SK-N-SH treated with all-trans-retinoic acid at 6 μM for 48 hours (cell line): ENCODE measurements around the gene XDH.

Experiments
- BACH2 ChIP-seq: fragments of 250-450 bp; sonication (Bioruptor Pico); IDR thresholded peaks from 2 replicates; pipeline ENCODE4 v1.9.0; 2021; ENCODE audit warnings: mild to moderate bottlenecking, borderline replicate concordance
- GLIS3 ChIP-seq: fragments of 250-450 bp; sonication (Bioruptor Pico); IDR thresholded peaks from 2 replicates; pipeline ENCODE4 v1.5.0; 2020; ENCODE audit warnings: mild to moderate bottlenecking, moderate library complexity
- ISL1 ChIP-seq: fragments of 250-450 bp; sonication (Bioruptor Pico); IDR thresholded peaks from 2 replicates; pipeline ENCODE4 v2.1.2; 2022; ENCODE audit warnings: mild to moderate bottlenecking, moderate library complexity
- TSHZ2 ChIP-seq: fragments of 250-450 bp; sonication (Bioruptor Pico); IDR thresholded peaks from 2 replicates; pipeline ENCODE4 v1.5.0; 2020; ENCODE audit warnings: mild to moderate bottlenecking, moderate library complexity

- TF ChIP-seq TSHZ2 (CRISPR knock-in tag) (no peak), GLIS3 (no peak), ISL1 (CRISPR knock-in tag) (no peak), BACH2 (no peak)
These were observed 70.1 kb downstream of the XDH start for GRCh38 chr2:31344447-31344846.
